Osteoblast (primary cell): ENCODE data around the gene LY6G5C. TPM values are rescaled to one million over a fixed set of nuclear protein-coding genes. Genes with fewer than 3 reads are reported as not detected.
A peak's percentile ranks its signal among the peaks of the same experiment; 100 is the strongest.

Experiments
- DNase-seq: peaks from one replicate; pipeline ENCODE4 v3.0.0; 2011; ENCODE audit warnings: low spot score, mixed read lengths; ENCODE audit not compliant: insufficient read length; ENCODE audit errors: missing footprints
- H2AFZ ChIP-seq: 2 replicates; pipeline ENCODE4 v1.6.0; 2011; ENCODE audit warnings: mild to moderate bottlenecking, low read length
- H3K27ac ChIP-seq: 2 replicates; pipeline ENCODE4 v1.5.1; 2011; ENCODE audit warnings: mild to moderate bottlenecking, low read depth, low read length, moderate library complexity
- H3K27me3 ChIP-seq: 2 replicates; pipeline ENCODE4 v1.6.0; 2012; ENCODE audit warnings: mild to moderate bottlenecking, control low read depth, inconsistent platforms, low read length, moderate library complexity; ENCODE audit not compliant: insufficient read depth
- H3K36me3 ChIP-seq: 2 replicates; pipeline ENCODE4 v1.5.1; 2011; ENCODE audit warnings: mild to moderate bottlenecking, low read length, control low read depth, moderate library complexity; ENCODE audit not compliant: insufficient read depth
- H3K4me1 ChIP-seq: 2 replicates; pipeline ENCODE4 v1.5.1; 2011; ENCODE audit warnings: mild to moderate bottlenecking, low read length, control low read depth, moderate library complexity; ENCODE audit not compliant: insufficient read depth
- H3K4me2 ChIP-seq: 2 replicates; pipeline ENCODE4 v1.6.0; 2011; ENCODE audit warnings: mild to moderate bottlenecking, low read length; ENCODE audit not compliant: insufficient read depth
- H3K4me3 ChIP-seq: fragments of 200-600 bp; sonication (generic); 3 replicates; pipeline ENCODE4 v1.5.1; 2012; ENCODE audit warnings: mild to moderate bottlenecking, low read length, inconsistent platforms; ENCODE audit not compliant: insufficient read depth
- H3K79me2 ChIP-seq: 2 replicates; pipeline ENCODE4 v1.6.0; 2012; ENCODE audit warnings: mild to moderate bottlenecking, low read length, control low read depth, inconsistent platforms; ENCODE audit not compliant: insufficient read depth
- H3K9me3 ChIP-seq: 2 replicates; pipeline ENCODE4 v1.5.1; 2011; ENCODE audit warnings: low read depth, low read length, control low read depth
- H4K20me1 ChIP-seq: 2 replicates; pipeline ENCODE4 v1.6.0; 2012; ENCODE audit warnings: mild to moderate bottlenecking, low read length, control low read depth; ENCODE audit not compliant: insufficient read depth
- total RNA-seq: library from RNA; depleted of rRNA; stranded (reverse); fragments of >200 nt; gene quantifications from 2 replicates; pipeline ENCODE4 v1.2.3, GENCODE V29; 2012
- TF ChIP-seq, protein P1 (sequence below): IDR thresholded peaks from 2 replicates; pipeline ENCODE4 v1.5.1; 2011; ENCODE audit warnings: mild to moderate bottlenecking, low read depth, low read length, moderate library complexity; ENCODE audit errors: extremely low read depth

Gene LY6G5C
- total RNA-seq, 1 donor = 0.72 TPM

DNA sequence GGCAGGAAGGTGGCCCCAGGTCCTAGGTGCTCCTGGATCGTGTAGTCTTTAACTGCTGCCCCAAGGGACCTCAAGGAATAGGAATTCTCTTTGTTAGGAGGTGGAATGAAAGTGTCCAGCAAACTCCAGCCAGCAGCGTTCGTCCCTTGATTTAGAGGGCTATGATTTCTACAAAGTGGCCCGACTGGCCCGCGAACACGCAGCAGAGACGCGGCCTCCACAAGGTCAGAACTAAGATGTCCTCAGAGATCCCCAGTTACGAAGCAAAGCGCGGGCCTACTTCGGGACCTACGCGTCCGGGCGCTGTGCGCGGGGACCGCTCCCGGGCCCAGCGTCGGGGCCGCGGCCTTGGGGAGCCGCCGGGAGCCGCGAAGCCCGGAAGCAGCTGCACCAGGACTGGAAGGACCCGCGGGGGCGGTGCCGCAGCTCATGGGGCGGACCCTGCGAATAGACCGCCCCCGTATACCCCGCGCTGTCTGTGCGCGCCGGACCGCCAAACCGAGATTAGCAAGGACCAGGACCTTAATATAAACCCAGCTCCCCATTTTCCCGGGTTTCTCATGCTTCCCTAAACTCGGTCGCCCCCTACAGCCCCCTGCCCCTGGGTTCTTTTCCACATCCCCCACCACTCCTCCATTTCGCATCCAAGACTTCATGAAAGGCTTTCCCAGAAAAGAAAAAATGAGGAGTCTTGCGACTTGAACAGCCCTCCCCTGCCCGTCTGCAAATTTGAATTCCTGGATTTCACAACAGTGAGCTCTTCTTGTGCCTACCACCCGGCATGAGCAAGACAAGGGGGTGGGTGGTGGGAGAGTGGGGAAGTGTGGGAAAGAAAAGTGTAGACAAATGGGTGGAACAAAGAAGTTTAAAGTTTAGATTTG is 20.2 kb downstream of the LY6G5C start, which contains the start of gene C6orf47:
Gene C6orf47 (minus strand): TSS at position 398 of the 881 bp plus-strand sequence. CDS start 831 bp downstream, outside the sequence.
- Histone ChIP-seq H3K79me2 (peaks cover 62% of the 10 kb centered on the region), H3K27me3 (no peaks in the 10 kb centered on the region), H3K9me3 (no peaks in the 10 kb centered on the region), H2AFZ (peak within 1 kb of the TSS; percentile 75), H3K4me3 (peak within 1 kb of the TSS; percentile 82), H3K4me2 (peak within 1 kb of the TSS; percentile 100), H4K20me1 (peaks cover 22% of the 10 kb centered on the region), H3K4me1 (peaks cover 43% of the 10 kb centered on the region), H3K36me3 (peaks cover 23% of the 10 kb centered on the region), H3K27ac (peak within 1 kb of the TSS; percentile 67)
- TF ChIP-seq, protein P1, sequence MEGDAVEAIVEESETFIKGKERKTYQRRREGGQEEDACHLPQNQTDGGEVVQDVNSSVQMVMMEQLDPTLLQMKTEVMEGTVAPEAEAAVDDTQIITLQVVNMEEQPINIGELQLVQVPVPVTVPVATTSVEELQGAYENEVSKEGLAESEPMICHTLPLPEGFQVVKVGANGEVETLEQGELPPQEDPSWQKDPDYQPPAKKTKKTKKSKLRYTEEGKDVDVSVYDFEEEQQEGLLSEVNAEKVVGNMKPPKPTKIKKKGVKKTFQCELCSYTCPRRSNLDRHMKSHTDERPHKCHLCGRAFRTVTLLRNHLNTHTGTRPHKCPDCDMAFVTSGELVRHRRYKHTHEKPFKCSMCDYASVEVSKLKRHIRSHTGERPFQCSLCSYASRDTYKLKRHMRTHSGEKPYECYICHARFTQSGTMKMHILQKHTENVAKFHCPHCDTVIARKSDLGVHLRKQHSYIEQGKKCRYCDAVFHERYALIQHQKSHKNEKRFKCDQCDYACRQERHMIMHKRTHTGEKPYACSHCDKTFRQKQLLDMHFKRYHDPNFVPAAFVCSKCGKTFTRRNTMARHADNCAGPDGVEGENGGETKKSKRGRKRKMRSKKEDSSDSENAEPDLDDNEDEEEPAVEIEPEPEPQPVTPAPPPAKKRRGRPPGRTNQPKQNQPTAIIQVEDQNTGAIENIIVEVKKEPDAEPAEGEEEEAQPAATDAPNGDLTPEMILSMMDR = no peak
- peak; percentile 97 for DNase-seq

DNA sequence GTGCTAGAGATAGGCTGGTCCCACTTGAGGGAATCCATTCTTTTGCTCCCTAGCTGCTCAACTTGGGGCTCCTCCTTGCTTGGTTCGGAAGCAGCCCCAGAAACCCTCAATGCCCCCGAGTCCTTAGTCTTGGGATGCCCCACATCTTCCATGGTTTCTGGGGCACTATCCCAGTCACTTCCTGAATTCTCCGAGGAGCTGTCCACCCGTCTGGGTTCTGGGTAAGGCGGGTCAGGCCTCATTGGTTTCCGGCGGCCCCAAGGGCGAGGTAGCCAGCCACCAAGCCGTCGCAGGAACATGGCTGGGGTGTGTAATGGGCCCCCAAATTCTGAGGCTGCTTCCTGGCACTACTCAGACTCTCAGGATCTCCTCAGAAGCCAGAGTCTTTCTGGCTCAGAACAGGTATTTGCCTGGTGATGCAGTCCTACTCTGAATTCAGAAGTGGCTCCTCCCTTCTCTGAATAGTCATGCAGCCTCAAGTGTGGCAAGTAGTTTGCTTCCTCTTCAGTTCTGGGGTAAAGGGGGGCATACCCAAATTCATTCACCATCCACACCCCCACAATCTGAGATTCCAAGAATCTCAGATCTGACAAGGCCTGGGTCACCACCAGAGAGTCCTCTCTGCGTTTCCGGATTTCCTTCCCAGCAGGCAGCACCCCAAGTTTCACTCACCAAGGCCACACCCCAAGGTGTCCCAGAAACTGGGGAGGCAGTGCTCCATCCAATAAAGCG is 21.1 kb downstream of the LY6G5C start:
- no peaks in the 10 kb centered on the region for H3K27me3 ChIP-seq
- H3K4me3 ChIP-seq = peak overlapping the region; percentile 82
- H3K36me3 ChIP-seq = peaks cover 23% of the 10 kb centered on the region
- peaks cover 22% of the 10 kb centered on the region for H4K20me1 ChIP-seq
- TF ChIP-seq, protein P1 = no peak
- peak overlapping the region; percentile 67 for H3K27ac ChIP-seq
- peak overlapping the region; percentile 75 for H2AFZ ChIP-seq
- peak overlapping the region; percentile 100 for H3K4me2 ChIP-seq
- DNase-seq = peak; percentile 94
- peaks cover 70% of the 10 kb centered on the region for H3K79me2 ChIP-seq
- no peaks in the 10 kb centered on the region for H3K9me3 ChIP-seq
- H3K4me1 ChIP-seq = peaks cover 43% of the 10 kb centered on the region

DNA sequence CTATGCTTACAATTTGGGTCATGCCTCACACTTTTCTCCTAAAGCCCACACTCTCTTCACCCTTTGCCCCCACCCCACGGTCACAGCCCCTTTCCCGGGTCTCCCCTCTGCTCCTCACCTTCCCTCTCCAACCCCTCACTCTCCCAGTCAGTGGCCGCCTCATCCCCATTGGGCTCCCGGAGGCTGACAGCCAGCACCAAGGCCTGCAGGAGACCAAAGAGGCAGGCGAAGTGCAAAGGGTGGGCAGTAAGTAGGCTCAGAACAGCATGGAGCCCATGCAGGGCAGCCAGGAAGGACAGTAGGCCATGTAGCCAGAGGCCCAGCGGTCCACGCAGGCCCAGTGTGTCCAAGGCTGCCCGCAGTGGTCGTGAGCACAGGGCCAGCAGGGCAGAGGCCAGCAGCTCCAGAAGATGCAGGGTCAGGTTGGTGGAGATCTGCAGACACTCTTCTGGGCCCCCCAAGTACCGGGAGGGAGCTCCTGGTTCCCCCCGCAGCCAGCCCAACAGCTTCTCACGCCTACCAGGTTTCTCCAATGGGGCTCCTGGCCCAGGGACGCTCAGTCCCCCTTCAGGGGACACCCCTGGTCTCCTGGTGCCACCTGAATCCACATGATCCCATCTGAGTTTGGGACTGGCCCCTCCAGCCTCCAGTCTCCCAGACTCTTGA is 21.8 kb downstream of the LY6G5C start:
- H4K20me1 ChIP-seq = peaks cover 22% of the 10 kb centered on the region
- no peak for DNase-seq
- no peak overlapping the region for H3K27ac ChIP-seq
- H3K4me2 ChIP-seq = peak overlapping the region; percentile 100
- TF ChIP-seq, protein P1 = no peak
- no peaks in the 10 kb centered on the region for H3K27me3 ChIP-seq
- H3K36me3 ChIP-seq = peaks cover 23% of the 10 kb centered on the region
- H3K4me3 ChIP-seq = peak overlapping the region; percentile 82
- H3K9me3 ChIP-seq = no peaks in the 10 kb centered on the region
- H2AFZ ChIP-seq = no peak overlapping the region
- peaks cover 38% of the 10 kb centered on the region for H3K4me1 ChIP-seq
- H3K79me2 ChIP-seq = peaks cover 73% of the 10 kb centered on the region
